Measurements from ENCODE around the gene BCL2L13.
"Not testable (repeated sequence)": the region's sequence is repeated elsewhere in the genome, so short reads cannot be mapped to it uniquely, and the experiment has no call there.

Gene BCL2L13

DNA sequence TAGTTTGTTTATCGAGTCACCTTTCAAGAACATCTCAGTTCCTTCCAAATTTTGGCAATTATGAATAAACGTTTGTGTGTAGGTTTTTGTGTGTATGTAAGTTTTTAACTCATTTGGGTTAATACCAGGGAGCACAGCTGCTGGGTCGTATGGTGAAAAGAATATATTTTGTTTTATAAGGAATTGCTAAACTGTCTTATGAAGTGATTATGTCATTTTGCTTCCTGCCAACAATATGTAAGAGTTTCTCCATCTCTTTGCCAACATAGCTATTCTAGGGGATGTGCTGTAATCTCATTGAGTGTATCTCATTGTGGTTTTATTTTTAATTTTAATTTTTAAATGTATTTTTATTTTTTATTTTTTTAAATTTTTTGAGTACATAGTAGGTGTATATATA, 27.3 kb downstream of the BCL2L13 start:
- no peaks in the 10 kb centered on the region for H3K9me3 ChIP-seq (ENCODE audit: low read length)
- no peaks in the 10 kb centered on the region for H3K4me1 ChIP-seq (ENCODE audit: insufficient read depth, low read length)
- peaks cover 9% of the 10 kb centered on the region for H3K36me3 ChIP-seq (ENCODE audit: insufficient read depth, low read length)
- no peak overlapping the region for H3K4me3 ChIP-seq (ENCODE audit: low read depth in 1 of 2, low read length in 2 of 2)
- H3K27me3 ChIP-seq (ENCODE audit: control insufficient read depth in 1 of 2, insufficient read depth in 2 of 2, low read length in 2 of 2) = no peaks in the 10 kb centered on the region
- H3K9ac ChIP-seq (ENCODE audit: low read length) = no peak overlapping the region
- no peak overlapping the region for H3K27ac ChIP-seq (ENCODE audit: low read depth, low read length)

DNA sequence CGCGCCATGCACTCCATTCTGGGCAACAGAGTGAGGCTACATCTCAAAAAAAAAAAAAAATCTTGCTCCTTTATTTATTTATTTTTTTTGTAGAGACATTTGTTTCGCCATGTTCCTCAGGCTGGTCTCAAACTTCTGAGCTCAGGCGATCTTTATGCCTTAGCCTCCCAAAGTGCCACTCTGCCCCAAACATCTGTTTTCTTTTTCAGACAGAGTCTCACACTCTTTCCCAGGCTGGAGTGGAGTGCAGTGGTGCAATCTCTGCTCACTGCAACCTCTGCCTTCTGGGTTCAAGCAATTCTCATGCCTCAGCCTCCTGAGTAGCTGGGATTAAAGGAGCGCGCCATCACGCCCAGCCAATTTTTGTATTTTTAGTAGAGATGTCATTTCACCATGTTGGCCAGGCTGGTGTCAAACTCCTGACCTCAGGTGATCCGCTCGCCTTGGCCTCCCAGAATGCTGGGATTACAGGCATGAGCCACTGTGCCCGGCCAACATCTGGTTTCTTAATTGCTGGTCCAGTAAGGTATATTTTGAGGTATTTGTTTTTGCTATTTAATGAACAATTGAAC, 33.0 kb downstream of the BCL2L13 start:
- H3K27me3 ChIP-seq (ENCODE audit: control insufficient read depth in 1 of 2, insufficient read depth in 2 of 2, low read length in 2 of 2); H3K36me3 ChIP-seq (ENCODE audit: insufficient read depth, low read length); H3K27ac ChIP-seq (ENCODE audit: low read depth, low read length); H3K9me3 ChIP-seq (ENCODE audit: low read length); H3K4me1 ChIP-seq (ENCODE audit: insufficient read depth, low read length); H3K4me3 ChIP-seq (ENCODE audit: low read depth in 1 of 2, low read length in 2 of 2); H3K9ac ChIP-seq (ENCODE audit: low read length): not testable (repeated sequence)

DNA sequence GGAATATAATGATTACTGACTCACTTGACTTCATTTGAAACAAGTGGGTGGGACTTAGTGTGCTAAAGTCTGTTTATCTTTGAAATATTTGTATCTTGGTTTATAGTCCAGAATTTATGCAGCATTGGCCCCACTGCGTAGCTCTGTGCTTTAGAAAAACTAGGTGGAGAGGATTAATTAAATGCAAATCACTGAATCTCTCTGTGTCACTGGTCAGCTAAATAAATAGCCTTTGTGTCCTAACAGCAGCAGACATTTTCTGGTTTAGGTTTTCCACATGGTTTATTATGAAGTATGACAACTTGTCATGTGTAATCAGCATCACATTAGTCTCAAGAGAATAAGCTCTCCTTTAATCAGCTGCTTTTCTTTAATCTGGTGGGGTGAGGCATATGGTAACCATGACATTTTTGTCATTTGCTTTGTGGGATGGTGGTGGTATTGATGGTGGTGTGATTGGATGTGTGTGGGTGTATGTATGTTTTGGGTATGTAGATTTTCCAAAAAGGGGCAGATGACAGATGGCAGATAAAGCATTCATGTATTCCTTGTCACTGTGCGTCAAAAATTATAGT, 33.9 kb downstream of the BCL2L13 start:
- H3K27me3 ChIP-seq (ENCODE audit: control insufficient read depth in 1 of 2, insufficient read depth in 2 of 2, low read length in 2 of 2) = no peaks in the 10 kb centered on the region
- no peak overlapping the region for H3K27ac ChIP-seq (ENCODE audit: low read depth, low read length)
- H3K4me1 ChIP-seq (ENCODE audit: insufficient read depth, low read length) = peaks cover 9% of the 10 kb centered on the region
- H3K9me3 ChIP-seq (ENCODE audit: low read length) = no peaks in the 10 kb centered on the region
- H3K36me3 ChIP-seq (ENCODE audit: insufficient read depth, low read length) = no peaks in the 10 kb centered on the region
- H3K9ac ChIP-seq (ENCODE audit: low read length) = no peak overlapping the region
- no peak overlapping the region for H3K4me3 ChIP-seq (ENCODE audit: low read depth in 1 of 2, low read length in 2 of 2)

DNA sequence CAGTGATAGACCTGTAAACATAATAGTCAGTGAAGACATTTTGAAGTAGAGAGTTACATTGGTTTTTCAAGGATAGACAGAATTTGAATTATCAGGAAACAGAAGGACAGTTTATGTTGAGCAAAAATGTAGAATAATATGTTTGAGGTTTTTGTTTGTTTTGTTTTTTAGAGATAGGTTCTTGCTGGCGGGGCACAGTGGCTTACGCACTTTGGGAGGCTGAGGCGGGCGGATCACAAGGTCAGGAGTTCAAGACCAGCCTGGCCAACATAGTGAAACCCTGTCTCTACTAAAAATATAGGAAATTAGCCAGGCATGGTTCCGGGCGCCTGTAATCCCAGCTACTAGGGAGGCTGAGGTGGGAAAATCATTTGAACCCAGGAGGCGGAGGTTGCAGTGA, 35.6 kb downstream of the BCL2L13 start:
- H3K4me3 ChIP-seq (ENCODE audit: low read depth in 1 of 2, low read length in 2 of 2) = no peak overlapping the region
- no peak overlapping the region for H3K27ac ChIP-seq (ENCODE audit: low read depth, low read length)
- no peaks in the 10 kb centered on the region for H3K36me3 ChIP-seq (ENCODE audit: insufficient read depth, low read length)
- no peak overlapping the region for H3K9ac ChIP-seq (ENCODE audit: low read length)
- peaks cover 9% of the 10 kb centered on the region for H3K4me1 ChIP-seq (ENCODE audit: insufficient read depth, low read length)
- H3K27me3 ChIP-seq (ENCODE audit: control insufficient read depth in 1 of 2, insufficient read depth in 2 of 2, low read length in 2 of 2) = no peaks in the 10 kb centered on the region
- H3K9me3 ChIP-seq (ENCODE audit: low read length) = no peaks in the 10 kb centered on the region

DNA sequence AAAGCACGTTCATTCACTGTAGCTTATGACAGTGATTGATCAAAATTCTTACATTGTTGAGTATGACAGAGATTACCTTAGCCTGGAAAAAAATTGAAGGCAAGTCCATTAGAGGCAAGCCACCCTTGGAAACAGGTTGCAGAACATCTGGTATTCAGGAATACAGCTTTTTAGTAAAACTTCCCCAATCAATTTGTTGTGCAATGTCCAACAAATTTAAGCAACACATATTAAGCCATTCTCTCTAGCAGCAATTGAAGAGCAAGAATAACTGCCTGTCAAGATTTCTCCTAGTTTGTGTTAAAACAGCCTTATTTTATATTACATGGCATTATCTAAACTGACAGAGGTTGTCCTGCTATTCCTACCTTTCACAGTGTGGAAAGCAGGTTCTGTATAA, 37.0 kb downstream of the BCL2L13 start:
- no peak overlapping the region for H3K4me3 ChIP-seq (ENCODE audit: low read depth in 1 of 2, low read length in 2 of 2)
- H3K27ac ChIP-seq (ENCODE audit: low read depth, low read length) = no peak overlapping the region
- peaks cover 9% of the 10 kb centered on the region for H3K4me1 ChIP-seq (ENCODE audit: insufficient read depth, low read length)
- no peaks in the 10 kb centered on the region for H3K9me3 ChIP-seq (ENCODE audit: low read length)
- no peaks in the 10 kb centered on the region for H3K27me3 ChIP-seq (ENCODE audit: control insufficient read depth in 1 of 2, insufficient read depth in 2 of 2, low read length in 2 of 2)
- no peak overlapping the region for H3K9ac ChIP-seq (ENCODE audit: low read length)
- H3K36me3 ChIP-seq (ENCODE audit: insufficient read depth, low read length) = no peaks in the 10 kb centered on the region

DNA sequence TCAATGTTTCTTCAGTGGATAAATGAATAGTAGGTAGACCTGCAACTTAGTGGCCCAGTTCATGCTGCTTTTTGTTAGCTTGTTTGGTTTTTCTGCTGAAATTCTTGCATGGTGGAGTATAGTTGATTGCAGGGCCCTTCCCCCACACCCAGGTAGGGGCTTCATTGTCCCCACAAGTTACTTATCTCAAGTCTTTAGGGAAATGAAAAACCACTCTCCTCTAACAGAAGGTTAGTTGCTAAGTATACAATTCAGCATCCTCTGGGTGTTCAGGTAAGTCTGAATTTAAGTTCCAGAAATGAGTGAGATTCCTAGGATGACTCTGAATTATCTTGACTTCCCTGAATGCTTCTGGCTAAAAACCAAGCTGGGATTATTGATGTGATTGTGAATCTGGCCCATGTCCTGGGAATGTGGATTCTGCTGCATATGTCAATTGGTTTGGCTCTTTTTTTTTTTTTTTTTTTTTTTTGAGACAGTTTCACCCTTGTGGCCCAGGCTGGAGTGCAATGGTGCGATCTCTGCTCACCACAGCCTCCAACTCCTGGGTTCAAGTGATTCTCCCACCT, 40.3 kb downstream of the BCL2L13 start:
- Histone ChIP-seq H3K27me3 (ENCODE audit: control insufficient read depth in 1 of 2, insufficient read depth in 2 of 2, low read length in 2 of 2) (no peaks in the 10 kb centered on the region), H3K27ac (ENCODE audit: low read depth, low read length) (no peak overlapping the region), H3K4me3 (ENCODE audit: low read depth in 1 of 2, low read length in 2 of 2) (no peak overlapping the region), H3K36me3 (ENCODE audit: insufficient read depth, low read length) (no peaks in the 10 kb centered on the region), H3K9ac (ENCODE audit: low read length) (no peak overlapping the region), H3K9me3 (ENCODE audit: low read length) (no peaks in the 10 kb centered on the region), H3K4me1 (ENCODE audit: insufficient read depth, low read length) (no peaks in the 10 kb centered on the region)

DNA sequence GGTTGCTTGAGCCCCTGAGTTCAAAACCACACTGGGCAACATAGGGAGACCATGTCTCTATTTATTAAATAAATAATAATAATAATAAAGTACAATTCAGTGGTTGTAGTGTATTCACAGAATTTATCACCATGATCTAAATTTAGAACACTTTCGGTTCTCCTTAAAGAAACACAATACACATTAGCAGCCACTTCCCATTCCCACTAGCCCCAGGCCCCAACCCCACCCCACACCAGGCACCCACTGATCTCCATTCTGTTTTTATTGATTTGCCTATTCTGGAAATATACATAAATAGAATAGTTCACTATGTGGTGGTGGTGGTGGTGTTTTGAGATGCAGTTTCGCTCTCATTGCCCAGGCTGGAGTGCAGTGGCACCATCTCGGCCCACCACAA, 45.7 kb downstream of the BCL2L13 start:
- Histone ChIP-seq H3K27ac (ENCODE audit: low read depth, low read length) (no peak overlapping the region), H3K27me3 (ENCODE audit: control insufficient read depth in 1 of 2, insufficient read depth in 2 of 2, low read length in 2 of 2) (no peaks in the 10 kb centered on the region), H3K9ac (ENCODE audit: low read length) (no peak overlapping the region), H3K4me3 (ENCODE audit: low read depth in 1 of 2, low read length in 2 of 2) (no peak overlapping the region), H3K4me1 (ENCODE audit: insufficient read depth, low read length) (no peaks in the 10 kb centered on the region), H3K36me3 (ENCODE audit: insufficient read depth, low read length) (peaks cover 3% of the 10 kb centered on the region), H3K9me3 (ENCODE audit: low read length) (no peaks in the 10 kb centered on the region)

DNA sequence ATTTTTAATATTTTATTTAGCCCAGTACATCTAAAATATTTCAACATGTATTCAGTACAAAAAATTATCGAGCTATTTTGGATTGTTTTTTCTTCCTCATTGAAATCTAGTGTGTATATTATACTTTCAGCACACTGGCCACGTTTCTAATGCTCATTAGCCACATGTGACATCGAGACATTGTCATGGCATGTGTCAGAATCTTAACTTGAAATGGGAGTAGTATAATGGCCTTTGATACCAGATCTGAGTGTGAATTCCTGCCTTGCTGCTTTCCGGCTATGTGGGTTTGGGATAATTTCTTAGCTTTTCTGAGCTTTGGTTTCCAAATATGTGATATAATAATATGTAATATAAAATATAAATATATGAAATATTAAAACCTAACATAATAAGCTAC, 54.3 kb downstream of the BCL2L13 start:
- Histone ChIP-seq H3K36me3 (ENCODE audit: insufficient read depth, low read length) (peaks cover 11% of the 10 kb centered on the region), H3K9ac (ENCODE audit: low read length) (no peak overlapping the region), H3K27me3 (ENCODE audit: control insufficient read depth in 1 of 2, insufficient read depth in 2 of 2, low read length in 2 of 2) (no peaks in the 10 kb centered on the region), H3K9me3 (ENCODE audit: low read length) (no peaks in the 10 kb centered on the region), H3K27ac (ENCODE audit: low read depth, low read length) (no peak overlapping the region), H3K4me1 (ENCODE audit: insufficient read depth, low read length) (no peaks in the 10 kb centered on the region), H3K4me3 (ENCODE audit: low read depth in 1 of 2, low read length in 2 of 2) (no peak overlapping the region)

DNA sequence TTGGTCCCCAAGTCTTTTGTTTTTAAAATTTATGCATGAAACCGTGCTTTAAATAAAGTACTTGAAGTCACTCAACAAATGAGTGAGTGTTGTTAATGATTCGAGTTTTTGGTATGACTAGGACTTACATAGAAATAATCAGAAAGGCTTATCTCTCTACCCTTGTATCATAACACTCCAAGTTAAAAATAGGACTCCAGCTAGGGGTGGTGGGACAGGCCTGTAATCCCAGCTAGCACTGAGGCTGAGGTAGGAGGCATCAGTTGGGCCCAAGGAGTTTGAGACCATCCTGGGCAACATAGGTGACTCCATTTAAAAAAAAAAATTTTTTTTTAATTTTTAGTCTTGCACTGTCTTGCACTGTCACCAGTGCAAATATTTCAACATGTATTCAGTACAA, 55.6 kb downstream of the BCL2L13 start:
- Histone ChIP-seq H3K27ac (ENCODE audit: low read depth, low read length) (no peak overlapping the region), H3K9ac (ENCODE audit: low read length) (no peak overlapping the region), H3K27me3 (ENCODE audit: control insufficient read depth in 1 of 2, insufficient read depth in 2 of 2, low read length in 2 of 2) (no peaks in the 10 kb centered on the region), H3K36me3 (ENCODE audit: insufficient read depth, low read length) (peaks cover 8% of the 10 kb centered on the region), H3K4me3 (ENCODE audit: low read depth in 1 of 2, low read length in 2 of 2) (no peak overlapping the region), H3K9me3 (ENCODE audit: low read length) (no peaks in the 10 kb centered on the region), H3K4me1 (ENCODE audit: insufficient read depth, low read length) (no peaks in the 10 kb centered on the region)

DNA sequence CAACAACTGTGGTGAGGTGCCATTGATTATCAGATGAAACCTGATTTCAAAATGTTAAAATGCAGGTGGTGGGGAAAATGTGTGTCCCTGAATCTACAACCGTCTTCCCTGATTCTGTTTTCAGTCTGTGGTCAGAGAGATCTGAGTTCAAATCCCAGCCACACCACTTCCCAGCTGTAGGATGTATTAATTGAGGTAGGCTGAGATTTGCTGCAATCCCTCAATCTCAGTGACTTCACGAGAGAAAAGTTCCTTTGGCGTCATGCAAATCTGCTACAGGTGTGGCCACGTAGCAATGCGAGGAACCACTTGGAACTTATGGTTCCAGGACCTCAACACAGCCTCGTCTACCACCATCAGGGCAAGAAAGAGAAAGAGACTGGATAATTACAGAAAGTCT, 56.2 kb downstream of the BCL2L13 start:
- Histone ChIP-seq H3K9ac (ENCODE audit: low read length) (no peak overlapping the region), H3K27me3 (ENCODE audit: control insufficient read depth in 1 of 2, insufficient read depth in 2 of 2, low read length in 2 of 2) (no peaks in the 10 kb centered on the region), H3K4me1 (ENCODE audit: insufficient read depth, low read length) (no peaks in the 10 kb centered on the region), H3K9me3 (ENCODE audit: low read length) (no peaks in the 10 kb centered on the region), H3K36me3 (ENCODE audit: insufficient read depth, low read length) (peaks cover 8% of the 10 kb centered on the region), H3K4me3 (ENCODE audit: low read depth in 1 of 2, low read length in 2 of 2) (no peak overlapping the region), H3K27ac (ENCODE audit: low read depth, low read length) (no peak overlapping the region)

DNA sequence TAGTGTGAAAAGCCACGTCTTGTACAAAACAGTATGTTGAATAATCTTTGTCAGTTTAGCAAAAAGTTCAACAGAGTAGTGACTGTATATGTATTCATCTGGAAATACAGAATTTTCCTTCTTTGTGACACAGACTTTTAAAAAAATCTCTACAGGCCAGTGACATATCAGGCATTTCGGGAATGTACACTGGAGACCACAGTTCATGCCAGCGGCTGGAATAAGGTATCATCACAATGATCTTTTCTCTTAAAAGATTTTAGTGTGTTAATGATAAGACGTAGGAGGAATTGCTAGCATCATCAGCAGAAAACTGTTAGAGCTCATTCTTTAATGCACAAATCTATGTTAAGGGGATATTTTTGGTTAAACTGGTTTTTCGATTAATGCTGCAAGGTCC, 57.4 kb downstream of the BCL2L13 start:
- Histone ChIP-seq H3K4me1 (ENCODE audit: insufficient read depth, low read length) (no peaks in the 10 kb centered on the region), H3K9me3 (ENCODE audit: low read length) (no peaks in the 10 kb centered on the region), H3K9ac (ENCODE audit: low read length) (no peak overlapping the region)

DNA sequence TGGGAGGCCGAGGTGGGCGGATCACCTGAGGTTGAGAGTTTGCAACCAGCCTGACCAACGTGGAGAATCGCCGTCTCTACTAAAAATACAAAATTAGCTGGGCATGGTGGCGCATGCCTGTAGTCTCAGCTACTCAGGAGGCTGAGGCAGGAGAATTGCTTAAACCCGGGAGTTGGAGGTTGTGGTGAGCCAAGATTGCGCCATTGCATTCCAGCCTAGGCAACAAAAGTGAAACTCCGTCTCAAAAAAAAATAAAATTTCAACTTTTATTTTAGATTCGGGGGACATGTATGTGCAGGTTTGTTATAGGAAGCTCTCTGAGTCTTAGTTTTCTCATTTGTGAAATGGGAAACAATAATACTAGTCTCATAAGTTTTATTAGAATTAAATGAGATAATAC, 58.6 kb downstream of the BCL2L13 start:
- H3K9me3 ChIP-seq (ENCODE audit: low read length); H3K4me1 ChIP-seq (ENCODE audit: insufficient read depth, low read length); H3K9ac ChIP-seq (ENCODE audit: low read length); H3K27ac ChIP-seq (ENCODE audit: low read depth, low read length); H3K27me3 ChIP-seq (ENCODE audit: control insufficient read depth in 1 of 2, insufficient read depth in 2 of 2, low read length in 2 of 2); H3K4me3 ChIP-seq (ENCODE audit: low read depth in 1 of 2, low read length in 2 of 2); H3K36me3 ChIP-seq (ENCODE audit: insufficient read depth, low read length): not testable (repeated sequence)

More for the DNA sequence above, 57.4 kb downstream of the BCL2L13 start:
- Histone ChIP-seq H3K27me3 (ENCODE audit: control insufficient read depth in 1 of 2, insufficient read depth in 2 of 2, low read length in 2 of 2) (no peaks in the 10 kb centered on the region), H3K27ac (ENCODE audit: low read depth, low read length) (no peak overlapping the region), H3K36me3 (ENCODE audit: insufficient read depth, low read length) (peaks cover 8% of the 10 kb centered on the region), H3K4me3 (ENCODE audit: low read depth in 1 of 2, low read length in 2 of 2) (no peak overlapping the region)
